ENCODE data around the gene SNX24. TPM values are rescaled to one million over a fixed set of nuclear protein-coding genes. Genes with fewer than 3 reads are reported as not detected.
"Not testable (repeated sequence)": the region's sequence is repeated elsewhere in the genome, so short reads cannot be mapped to it uniquely, and the experiment has no call there.

Gene SNX24
- total RNA-seq, 1 donor from 2014 or later: 40.9 TPM

DNA sequence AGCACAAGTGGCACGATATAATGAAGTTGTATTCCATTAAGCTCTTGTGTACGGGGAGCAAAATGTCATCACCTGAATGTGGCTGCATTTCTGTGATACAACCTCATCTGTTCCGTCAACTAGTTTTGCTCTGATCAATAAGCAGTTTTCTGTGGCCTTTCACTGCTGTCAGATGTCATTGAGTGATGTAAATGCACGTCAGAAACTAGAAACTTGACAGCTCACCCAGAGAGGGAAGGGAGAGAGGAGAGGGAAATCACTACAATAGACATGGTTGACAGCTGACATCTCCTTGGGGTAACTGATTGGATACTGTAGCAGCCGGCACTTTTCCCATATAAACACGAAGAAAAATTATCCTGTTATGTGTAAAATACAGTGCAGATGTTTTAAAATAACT lies 62.7 kb downstream of the SNX24 start:
- DNase-seq (ENCODE audit: low spot score in 2 of 2, unreplicated experiment in 2 of 2): no peak

GRCh38 chr5:122908662-122909061 lies 63.2 kb downstream of the SNX24 start:
- Mint-ChIP-seq H3K4me3 (no peak overlapping the region), H3K4me1 (peaks cover 54% of the 10 kb centered on the region), H3K36me3 (peaks cover 6% of the 10 kb centered on the region), H3K27me3 (ENCODE audit: low read depth) (no peaks in the 10 kb centered on the region), H3K9me3 (peaks cover 2% of the 10 kb centered on the region), H3K27ac (peak overlapping the region; percentile 84)
- DNase-seq (ENCODE audit: low spot score in 2 of 2, unreplicated experiment in 2 of 2): no peak
- TF ChIP-seq, protein P1, sequence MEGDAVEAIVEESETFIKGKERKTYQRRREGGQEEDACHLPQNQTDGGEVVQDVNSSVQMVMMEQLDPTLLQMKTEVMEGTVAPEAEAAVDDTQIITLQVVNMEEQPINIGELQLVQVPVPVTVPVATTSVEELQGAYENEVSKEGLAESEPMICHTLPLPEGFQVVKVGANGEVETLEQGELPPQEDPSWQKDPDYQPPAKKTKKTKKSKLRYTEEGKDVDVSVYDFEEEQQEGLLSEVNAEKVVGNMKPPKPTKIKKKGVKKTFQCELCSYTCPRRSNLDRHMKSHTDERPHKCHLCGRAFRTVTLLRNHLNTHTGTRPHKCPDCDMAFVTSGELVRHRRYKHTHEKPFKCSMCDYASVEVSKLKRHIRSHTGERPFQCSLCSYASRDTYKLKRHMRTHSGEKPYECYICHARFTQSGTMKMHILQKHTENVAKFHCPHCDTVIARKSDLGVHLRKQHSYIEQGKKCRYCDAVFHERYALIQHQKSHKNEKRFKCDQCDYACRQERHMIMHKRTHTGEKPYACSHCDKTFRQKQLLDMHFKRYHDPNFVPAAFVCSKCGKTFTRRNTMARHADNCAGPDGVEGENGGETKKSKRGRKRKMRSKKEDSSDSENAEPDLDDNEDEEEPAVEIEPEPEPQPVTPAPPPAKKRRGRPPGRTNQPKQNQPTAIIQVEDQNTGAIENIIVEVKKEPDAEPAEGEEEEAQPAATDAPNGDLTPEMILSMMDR (IDR thresholded peaks at IDR 0.05; ENCODE audit: unreplicated experiment): no peak

More for the DNA sequence above, 62.7 kb downstream of the SNX24 start:
- Mint-ChIP-seq H3K36me3 (peaks cover 6% of the 10 kb centered on the region), H3K9me3 (no peaks in the 10 kb centered on the region), H3K4me3 (no peak overlapping the region), H3K27me3 (ENCODE audit: low read depth) (no peaks in the 10 kb centered on the region), H3K4me1 (peaks cover 58% of the 10 kb centered on the region), H3K27ac (peak overlapping the region; percentile 97)
- TF ChIP-seq, protein P1 (IDR thresholded peaks at IDR 0.05; ENCODE audit: unreplicated experiment): no peak

DNA sequence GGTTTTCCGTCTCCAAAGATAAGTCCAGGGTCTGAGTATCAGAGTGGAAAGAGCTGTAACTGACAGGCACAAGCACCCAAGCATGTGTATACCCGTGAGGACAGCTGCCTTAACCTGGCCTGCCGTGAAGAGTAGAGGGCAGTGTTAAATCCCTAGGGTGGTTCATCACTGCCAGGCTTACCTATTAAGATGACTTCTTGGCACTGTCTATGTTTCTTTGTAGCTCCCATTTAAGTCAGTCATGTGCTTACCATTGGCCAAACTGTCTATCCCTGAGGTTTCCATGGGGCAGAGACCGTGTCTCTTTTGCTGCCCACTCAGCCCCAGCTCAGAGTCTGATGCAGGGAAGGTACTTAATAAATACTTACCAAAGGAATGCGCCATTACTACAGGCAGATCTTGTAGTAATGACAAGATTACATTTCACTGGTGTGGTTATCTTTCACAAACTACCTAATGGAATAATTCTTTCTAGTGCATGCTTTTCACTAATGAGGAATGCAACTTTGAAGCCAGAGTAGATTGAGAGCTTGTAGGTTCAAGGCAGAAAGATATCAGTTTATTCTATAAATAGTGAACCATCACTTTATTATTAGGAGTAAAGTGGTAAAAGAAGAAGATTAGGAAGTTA lies 64.2 kb downstream of the SNX24 start:
- no peaks in the 10 kb centered on the region for H3K27me3 Mint-ChIP-seq (ENCODE audit: low read depth)
- H3K36me3 Mint-ChIP-seq: peaks cover 10% of the 10 kb centered on the region
- peak overlapping the region; percentile 84 for H3K27ac Mint-ChIP-seq
- no peak for DNase-seq (ENCODE audit: low spot score in 2 of 2, unreplicated experiment in 2 of 2)
- TF ChIP-seq, protein P1 (IDR thresholded peaks at IDR 0.05; ENCODE audit: unreplicated experiment): no peak
- peaks cover 51% of the 10 kb centered on the region for H3K4me1 Mint-ChIP-seq
- H3K4me3 Mint-ChIP-seq: no peak overlapping the region
- peaks cover 4% of the 10 kb centered on the region for H3K9me3 Mint-ChIP-seq

- H3K9me3 Mint-ChIP-seq; H3K27ac Mint-ChIP-seq; H3K27me3 Mint-ChIP-seq (ENCODE audit: low read depth); DNase-seq (ENCODE audit: low spot score in 2 of 2, unreplicated experiment in 2 of 2); H3K4me3 Mint-ChIP-seq: not testable (repeated sequence)
- Mint-ChIP-seq H3K36me3 (peaks cover 14% of the 10 kb centered on the region), H3K4me1 (peaks cover 33% of the 10 kb centered on the region)
Measured at GRCh38 chr5:122913436-122913835, 68.0 kb downstream of the SNX24 start.

DNA sequence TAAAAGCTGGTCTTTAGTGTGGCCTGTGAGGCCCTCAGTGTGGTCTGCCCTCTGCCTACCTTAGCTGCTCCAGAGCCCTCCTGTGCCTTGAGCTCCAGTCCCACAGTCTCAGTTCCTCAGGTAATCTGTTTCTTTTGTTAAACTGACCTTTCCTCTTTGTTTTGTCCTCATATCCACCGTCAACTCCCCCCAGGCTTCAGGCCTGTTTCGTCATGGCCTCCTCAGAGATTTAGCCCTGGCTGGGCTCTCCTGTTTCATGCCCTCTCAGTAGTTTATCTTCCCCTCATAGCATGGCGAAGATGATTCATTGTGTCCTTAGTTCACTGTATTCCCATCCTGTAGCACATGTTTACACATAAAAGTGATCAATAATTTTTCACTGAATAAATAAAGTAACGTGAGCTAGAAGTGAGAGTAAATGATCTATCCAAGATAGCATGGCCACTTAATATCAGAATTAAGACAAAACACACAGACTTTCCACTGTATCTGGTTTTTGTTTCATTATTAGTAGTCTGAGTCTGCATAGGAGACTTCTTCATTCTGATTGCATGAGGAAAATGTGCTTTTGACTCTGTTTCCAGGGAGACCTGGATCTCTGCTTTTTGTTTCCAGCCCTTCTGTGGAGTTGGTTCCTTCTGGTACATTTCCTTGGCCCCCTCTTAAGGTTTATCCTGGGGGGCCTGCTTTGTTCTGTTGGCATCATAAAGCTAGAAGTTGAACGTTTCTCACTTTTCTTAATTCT lies 70.5 kb downstream of the SNX24 start:
- Mint-ChIP-seq H3K9me3 (peaks cover 8% of the 10 kb centered on the region), H3K4me1 (peaks cover 19% of the 10 kb centered on the region), H3K27me3 (ENCODE audit: low read depth) (no peaks in the 10 kb centered on the region), H3K27ac (peak overlapping the region; percentile 93), H3K36me3 (peaks cover 14% of the 10 kb centered on the region), H3K4me3 (no peak overlapping the region)
- TF ChIP-seq, protein P1 (IDR thresholded peaks at IDR 0.05; ENCODE audit: unreplicated experiment): no peak
- DNase-seq (ENCODE audit: low spot score in 2 of 2, unreplicated experiment in 2 of 2): no peak

DNA sequence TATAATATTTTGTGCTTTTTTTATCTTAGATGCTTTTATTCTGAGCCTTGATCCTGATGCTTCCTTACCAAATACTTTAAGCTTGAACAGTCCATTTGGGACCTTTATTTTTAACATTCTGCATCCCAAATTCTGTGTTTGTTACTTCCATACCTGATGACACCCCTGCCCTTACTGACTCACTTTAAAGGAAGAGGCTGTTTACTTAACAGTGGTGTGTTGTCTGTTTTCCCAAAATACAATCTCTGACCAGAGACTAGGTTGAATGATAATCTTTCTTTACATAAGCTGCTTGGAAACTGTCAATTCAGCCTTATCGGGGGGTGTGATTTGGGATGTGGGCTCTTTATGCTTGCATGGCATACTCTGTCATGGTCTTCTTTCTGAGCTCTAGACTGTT lies 71.1 kb downstream of the SNX24 start:
- H3K27ac Mint-ChIP-seq: peak overlapping the region; percentile 93
- H3K4me1 Mint-ChIP-seq: peaks cover 23% of the 10 kb centered on the region
- H3K9me3 Mint-ChIP-seq: peaks cover 8% of the 10 kb centered on the region
- peaks cover 14% of the 10 kb centered on the region for H3K36me3 Mint-ChIP-seq
- TF ChIP-seq, protein P1 (IDR thresholded peaks at IDR 0.05; ENCODE audit: unreplicated experiment): no peak
- no peak for DNase-seq (ENCODE audit: low spot score in 2 of 2, unreplicated experiment in 2 of 2)
- H3K4me3 Mint-ChIP-seq: no peak overlapping the region
- no peaks in the 10 kb centered on the region for H3K27me3 Mint-ChIP-seq (ENCODE audit: low read depth)
